B cell (primary cell): ENCODE results near the gene BRICD5. TPM values are rescaled to one million over a fixed set of nuclear protein-coding genes. Genes with fewer than 3 reads are reported as not detected.

Experiments
- ATAC-seq: fragments of 200-7000 bp; cut with Tn5 transposase; one replicate; pipeline ENCODE4 v1.10.0; 2021; ENCODE audit warnings: low read depth, mild to moderate bottlenecking, moderate number of reproducible peaks, moderate library complexity
- CTCF ChIA-PET: fragments of 350-600 bp; sonication (Branson Sonifier 250); formaldehyde crosslinking; loops from one replicate; lab custom pipeline; 2021; ENCODE audit warnings: antibody characterized with exemption, inconsistent platforms; lab: Charles Lee
- POLR2A ChIA-PET: fragments of 350-600 bp; sonication (Branson Sonifier 250); formaldehyde crosslinking; loops from one replicate; lab custom pipeline; 2021; ENCODE audit warnings: antibody characterized with exemption; lab: Charles Lee
- DNase-seq: peaks from one replicate; pipeline ENCODE4 v3.0.0; 2013
- H2AFZ ChIP-seq: 2 replicates; pipeline ENCODE4 v1.6.1; 2012; ENCODE audit warnings: mild to moderate bottlenecking, low read depth, low read length; ENCODE audit not compliant: insufficient read depth, poor library complexity, severe bottlenecking
- H3K27ac ChIP-seq, 2 donors: 1 replicate in 1 of 2; 2 replicates in 1 of 2; pipeline ENCODE4 v1.5.1; 2012 to 2013; ENCODE audit warnings: low read length in 2 of 2, mild to moderate bottlenecking in 2 of 2, moderate library complexity in 1 of 2
- H3K27me3 ChIP-seq, 4 experiments: fragments of 200-600 bp in 1 of 4; sonication (generic) in 1 of 4; replicated peaks in 1 of 4; 1 replicate in 2 of 4; 2 replicates in 2 of 4; pipeline versions ENCODE4 v1.6.1 to v1.7.0; 2013 to 2016; ENCODE audit warnings: low read length in 3 of 4, mild to moderate bottlenecking in 2 of 4, mixed read lengths in 1 of 4, moderate library complexity in 1 of 4; ENCODE audit not compliant: insufficient read depth in 4 of 4, control insufficient read depth in 3 of 4; ENCODE audit errors: control extremely low read depth in 1 of 4
- H3K36me3 ChIP-seq, 2 experiments: replicated peaks in 1 of 2; 1 replicate in 1 of 2; 2 replicates in 1 of 2; pipeline versions ENCODE4 v1.6.1 to v1.7.1; 2013; ENCODE audit warnings: low read length in 1 of 2; ENCODE audit not compliant: insufficient read depth in 2 of 2, control insufficient read depth in 1 of 2; ENCODE audit errors: control extremely low read depth in 1 of 2, extremely low read depth in 1 of 2
- H3K4me1 ChIP-seq, 2 donors: fragments of 200-600 bp in 1 of 2; sonication (generic) in 1 of 2; 1 replicate in 1 of 2; 2 replicates in 1 of 2; pipeline versions ENCODE4 v1.5.1 to v1.6.1; 2013 to 2017; ENCODE audit warnings: low read length in 2 of 2; ENCODE audit not compliant: control insufficient read depth in 2 of 2, insufficient read depth in 2 of 2
- H3K4me2 ChIP-seq: replicated peaks from 2 replicates; pipeline ENCODE3; 2012; ENCODE audit warnings: mild to moderate bottlenecking, low read depth, low read length; ENCODE audit not compliant: poor library complexity, severe bottlenecking
- H3K4me3 ChIP-seq, 5 experiments: fragments of 200-600 bp in 1 of 5; sonication (generic) in 1 of 5; 1 replicate in 3 of 5; 2 replicates in 2 of 5; pipeline versions ENCODE4 v1.5.1 to v1.7.0; 2011 to 2016; ENCODE audit warnings: low read length in 4 of 5, mild to moderate bottlenecking in 4 of 5, low read depth in 2 of 5, control low read depth in 1 of 5, moderate library complexity in 1 of 5; ENCODE audit not compliant: insufficient read depth in 1 of 5; ENCODE audit errors: control extremely low read depth in 1 of 5, extremely low read depth in 1 of 5
- H3K79me2 ChIP-seq: fragments of 200-600 bp; sonication (generic); one replicate; pipeline ENCODE4 v1.6.0; 2016; ENCODE audit warnings: low read length; ENCODE audit not compliant: control insufficient read depth, insufficient read depth
- H3K9ac ChIP-seq: fragments of 200-600 bp; sonication (generic); 2 replicates; pipeline ENCODE4 v1.6.1; 2017; ENCODE audit warnings: mild to moderate bottlenecking, low read length, moderate library complexity
- H3K9me3 ChIP-seq, 3 donors: one replicate each; pipeline versions ENCODE4 v1.6.1 to v1.7.1; 2013; ENCODE audit warnings: low read length in 2 of 3; ENCODE audit not compliant: control insufficient read depth in 2 of 3, insufficient read depth in 1 of 3; ENCODE audit errors: control extremely low read depth in 1 of 3
- H4K20me1 ChIP-seq: 2 replicates; pipeline ENCODE4 v1.6.0; 2012; ENCODE audit warnings: mild to moderate bottlenecking, low read length; ENCODE audit not compliant: insufficient read depth, control insufficient read depth, poor library complexity, severe bottlenecking
- H3K27ac Mint-ChIP-seq: one replicate; pipeline ENCODE4 v1.8.0; 2021; ENCODE audit warnings: mixed read lengths
- H3K27me3 Mint-ChIP-seq: one replicate; pipeline ENCODE4 v1.8.0; 2021; ENCODE audit warnings: mixed read lengths
- H3K4me1 Mint-ChIP-seq: one replicate; pipeline ENCODE4 v1.8.0; 2021; ENCODE audit warnings: mixed read lengths
- H3K4me3 Mint-ChIP-seq: one replicate; pipeline ENCODE4 v1.8.0; 2021; ENCODE audit warnings: mixed read lengths
- H3K9me3 Mint-ChIP-seq: one replicate; pipeline ENCODE4 v1.8.0; 2022; ENCODE audit warnings: mixed read lengths; ENCODE audit not compliant: insufficient read depth
- EZH2 ChIP-seq: IDR thresholded peaks from 2 replicates; pipeline ENCODE4 v1.6.1; 2012; ENCODE audit warnings: borderline replicate concordance, low read depth, mild to moderate bottlenecking, moderate library complexity, low read length; ENCODE audit not compliant: insufficient read depth, poor library complexity, severe bottlenecking
- WGBS: methylation state at CpG from one replicate; pipeline ENCODE4 v1.1.5; 2013; ENCODE audit warnings: missing lambda C conversion rate; ENCODE audit not compliant: insufficient coverage; 5-methylcytosine and 5-hydroxymethylcytosine counted together
- intact Hi-C: fragments of 100-400 bp; cut with micrococcal nuclease; formaldehyde crosslinking; loops from one replicate; pipeline ENCODE4 v1.10.0; 2022
- polyA plus RNA-seq: library from polyadenylated mRNA; depleted of rRNA; stranded (reverse); fragments of >200 nt; gene quantifications from 2 replicates; pipeline ENCODE4 v1.2.3, GENCODE V29; 2012
- total RNA-seq, 2 donors: library from RNA; stranded (reverse); fragments of 120-200 nt in 1 of 2; gene quantifications; 1 replicate in 1 of 2; 2 replicates in 1 of 2; pipeline versions ENCODE4 v1.2.3 to v1.2.4, GENCODE V29; 2013 to 2022
- TF ChIP-seq, protein P1 (sequence below): fragments of 200-600 bp; IDR thresholded peaks from one replicate; pipeline ENCODE4 v1.8.0; 2022; ENCODE audit warnings: antibody characterized with exemption, mild to moderate bottlenecking

The BRICD5 gene
- total and polyA plus RNA-seq, 2 donors (not counting 1 experiment from before 2014, with no cell fraction given), result 11.9 to 18.3 TPM

DNA sequence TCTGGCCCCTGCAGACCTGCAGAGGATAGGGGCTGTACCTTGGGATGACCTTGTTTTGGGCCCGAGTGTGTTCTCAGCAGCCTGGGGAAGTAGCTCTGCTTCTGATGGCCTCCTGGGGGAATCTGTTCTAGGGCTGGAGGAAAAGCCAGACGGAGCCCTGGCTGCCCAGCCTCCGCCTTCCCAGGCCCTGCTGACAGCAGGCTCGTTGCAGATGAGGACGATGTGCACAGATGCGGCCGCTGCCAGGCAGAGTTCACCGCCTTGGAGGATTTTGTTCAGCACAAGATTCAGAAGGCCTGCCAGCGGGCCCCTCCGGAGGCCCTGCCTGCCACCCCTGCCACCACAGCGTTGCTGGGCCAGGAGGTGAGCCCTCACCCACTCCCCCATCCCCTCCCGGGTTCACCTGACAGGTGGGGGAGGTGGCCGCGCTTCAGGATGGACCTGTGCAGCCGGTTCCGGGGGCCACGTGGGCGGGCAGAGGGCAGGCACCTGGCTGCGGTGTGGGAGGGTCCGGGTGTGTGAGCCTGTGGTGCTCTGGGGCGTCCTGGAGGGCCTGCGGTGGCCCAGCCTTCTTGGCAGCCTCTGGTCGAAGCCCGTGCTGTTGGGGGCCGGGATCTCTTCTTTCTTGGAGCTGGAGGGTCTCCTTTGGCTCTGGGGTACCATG is 17.6 kb upstream of the BRICD5 start:
- H3K9ac ChIP-seq, result no peak overlapping the region
- no peak for ATAC-seq

DNA sequence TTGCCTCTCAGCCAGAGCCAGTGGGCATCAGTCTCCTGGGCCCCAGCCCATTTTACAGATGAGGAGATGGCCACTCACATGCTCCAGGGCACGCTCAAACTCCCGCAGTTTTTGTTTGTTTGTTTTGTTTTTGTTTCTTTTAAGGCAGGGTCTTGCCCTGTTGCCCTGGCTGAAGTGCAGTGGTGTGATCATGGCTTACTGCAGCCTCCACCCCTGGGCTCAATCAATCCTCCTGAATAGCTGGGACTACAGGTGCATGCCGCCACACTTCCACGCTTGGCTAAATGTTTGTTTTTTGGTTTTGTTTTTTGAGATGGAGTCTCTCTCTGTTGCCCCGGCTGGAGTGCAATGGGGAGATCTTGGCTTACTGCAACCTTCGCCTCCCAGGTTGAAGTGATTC is 16.3 kb upstream of the BRICD5 start:
- ChIA-PET POLR2A (interaction anchor here (0.7 kb wide), 1 partner anchor 257 kb away, joined by 6 read pairs; no protein-coding TSS in a partner anchor), CTCF (interaction anchor here (0.8 kb wide), 1 partner anchor 24 kb away, joined by 3 read pairs; the partner anchor contains the start of gene ECI1)
- H3K4me3 Mint-ChIP-seq, result no peak overlapping the region

More for the DNA sequence above, 17.6 kb upstream of the BRICD5 start:
- no peaks in the 10 kb centered on the region for H3K9me3 Mint-ChIP-seq
- intact Hi-C loops, result no loop called here
- no peaks in the 10 kb centered on the region for H3K27me3 ChIP-seq
- H3K36me3 ChIP-seq, result peaks cover 0 to 42% of the 10 kb centered on the region in 2 experiments
- peaks cover 0 to 2% (median 0%) of the 10 kb centered on the region in 3 donors for H3K9me3 ChIP-seq
- no peak overlapping the region for H3K4me2 ChIP-seq
- H3K4me1 Mint-ChIP-seq, result peaks cover 22% of the 10 kb centered on the region
- no peak overlapping the region for H3K4me3 ChIP-seq
- H4K20me1 ChIP-seq, result peaks cover 48% of the 10 kb centered on the region
- H3K27ac ChIP-seq, result no peak overlapping the region
- H3K4me3 Mint-ChIP-seq, result no peak overlapping the region
- no peaks in the 10 kb centered on the region for H3K27me3 Mint-ChIP-seq
- no peak overlapping the region for H2AFZ ChIP-seq
- POLR2A ChIA-PET, result no interaction called here
- 98% methylated on average over 24 of the region's 25 CpGs for WGBS
- no peak for TF ChIP-seq EZH2
- TF ChIP-seq, protein P1, sequence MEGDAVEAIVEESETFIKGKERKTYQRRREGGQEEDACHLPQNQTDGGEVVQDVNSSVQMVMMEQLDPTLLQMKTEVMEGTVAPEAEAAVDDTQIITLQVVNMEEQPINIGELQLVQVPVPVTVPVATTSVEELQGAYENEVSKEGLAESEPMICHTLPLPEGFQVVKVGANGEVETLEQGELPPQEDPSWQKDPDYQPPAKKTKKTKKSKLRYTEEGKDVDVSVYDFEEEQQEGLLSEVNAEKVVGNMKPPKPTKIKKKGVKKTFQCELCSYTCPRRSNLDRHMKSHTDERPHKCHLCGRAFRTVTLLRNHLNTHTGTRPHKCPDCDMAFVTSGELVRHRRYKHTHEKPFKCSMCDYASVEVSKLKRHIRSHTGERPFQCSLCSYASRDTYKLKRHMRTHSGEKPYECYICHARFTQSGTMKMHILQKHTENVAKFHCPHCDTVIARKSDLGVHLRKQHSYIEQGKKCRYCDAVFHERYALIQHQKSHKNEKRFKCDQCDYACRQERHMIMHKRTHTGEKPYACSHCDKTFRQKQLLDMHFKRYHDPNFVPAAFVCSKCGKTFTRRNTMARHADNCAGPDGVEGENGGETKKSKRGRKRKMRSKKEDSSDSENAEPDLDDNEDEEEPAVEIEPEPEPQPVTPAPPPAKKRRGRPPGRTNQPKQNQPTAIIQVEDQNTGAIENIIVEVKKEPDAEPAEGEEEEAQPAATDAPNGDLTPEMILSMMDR, result no peak
- no peak for DNase-seq
- no peak overlapping the region for H3K27ac Mint-ChIP-seq
- H3K4me1 ChIP-seq, result peaks cover 6 to 11% of the 10 kb centered on the region in 2 donors
- CTCF ChIA-PET, result interaction anchor here (1.3 kb wide), 1 partner anchor 23 kb away, joined by 3 read pairs; the partner anchor contains the start of gene ECI1
- H3K79me2 ChIP-seq, result peaks cover 48% of the 10 kb centered on the region

More for the DNA sequence above, 16.3 kb upstream of the BRICD5 start:
- no peak for DNase-seq
- Histone ChIP-seq H3K4me1 (peaks cover 6 to 16% of the 10 kb centered on the region in 2 donors), H3K9me3 (peaks cover 0 to 2% (median 0%) of the 10 kb centered on the region in 3 donors), H3K9ac (no peak overlapping the region), H3K4me3 (no peak overlapping the region), H4K20me1 (peaks cover 48% of the 10 kb centered on the region), H2AFZ (no peak overlapping the region), H3K27ac (no peak overlapping the region), H3K27me3 (no peaks in the 10 kb centered on the region), H3K4me2 (no peak overlapping the region), H3K36me3 (peaks cover 0 to 30% of the 10 kb centered on the region in 2 experiments), H3K79me2 (peaks cover 48% of the 10 kb centered on the region)
- TF ChIP-seq, protein P1, result no peak
- no peak for TF ChIP-seq EZH2
- Mint-ChIP-seq H3K4me1 (peaks cover 25% of the 10 kb centered on the region), H3K9me3 (no peaks in the 10 kb centered on the region), H3K27me3 (no peaks in the 10 kb centered on the region), H3K27ac (no peak overlapping the region)
- intact Hi-C loops, result no loop called here
- WGBS, result 96% methylated on average over 3 of the region's 6 CpGs
- ATAC-seq, result no peak
